ENCODE results near the gene CRYL1. TPM values are rescaled to one million over a fixed set of nuclear protein-coding genes. Genes with fewer than 3 reads are reported as not detected.

Gene CRYL1
- polyA plus RNA-seq, 1 donor from 2014 or later: 10.6 TPM

DNA sequence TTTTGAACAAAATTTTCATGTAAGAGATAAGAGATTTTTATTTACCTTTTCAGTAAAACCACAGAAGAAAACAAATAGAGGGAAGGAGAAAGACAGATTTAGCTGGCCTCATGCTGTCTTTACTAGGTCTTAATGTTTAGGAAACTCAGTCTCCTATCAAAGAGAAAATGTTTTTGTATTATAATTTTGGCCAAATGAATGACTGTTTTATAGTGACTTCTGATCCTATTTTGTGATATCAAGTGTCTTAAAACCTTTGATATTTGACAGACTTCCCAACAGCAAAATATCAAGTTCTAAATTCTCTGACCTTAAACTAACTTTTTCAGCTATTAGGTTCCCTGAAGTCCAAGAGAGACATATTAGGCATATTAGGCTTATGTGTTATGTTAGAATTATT lies 27.0 kb downstream of the CRYL1 start:
- Histone ChIP-seq H2AFZ (ENCODE audit: low read depth, low read length) (no peak overlapping the region), H3K27me3 (ENCODE audit: insufficient read depth, low read depth, low read length) (no peaks in the 10 kb centered on the region), H3K9ac (ENCODE audit: low read length) (no peak overlapping the region), H3K4me2 (ENCODE audit: low read length) (no peak overlapping the region), H3K79me2 (replicated peaks; ENCODE audit: insufficient read depth, low read length) (no peaks in the 10 kb centered on the region), H3K4me3 (ENCODE audit: low read length) (no peak overlapping the region), H3K27ac (ENCODE audit: low read length) (no peak overlapping the region), H3K9me2 (ENCODE audit: insufficient read depth, low read length) (no peaks in the 10 kb centered on the region), H4K20me1 (ENCODE audit: insufficient read depth) (no peaks in the 10 kb centered on the region), H3K9me3 (ENCODE audit: low read length) (no peaks in the 10 kb centered on the region), H3K36me3 (ENCODE audit: insufficient read depth, low read length) (no peaks in the 10 kb centered on the region), H3F3A (ENCODE audit: insufficient read depth, low read length, poor library complexity, severe bottlenecking) (no peaks in the 10 kb centered on the region)
- TF ChIP-seq RAD21 (conservative IDR thresholded peaks at IDR 0.05) (no peak), EZH2 (IDR thresholded peaks at IDR 0.05; ENCODE audit: borderline replicate concordance, insufficient read depth, low read length, poor library complexity, severe bottlenecking) (no peak), POLR2AphosphoS5 (IDR thresholded peaks at IDR 0.05) (no peak), MXI1 (conservative IDR thresholded peaks at IDR 0.05; ENCODE audit: poor library complexity, severe bottlenecking) (no peak), TAF1 (IDR thresholded peaks at IDR 0.05; ENCODE audit: low read depth) (no peak), EP300 (conservative IDR thresholded peaks at IDR 0.05; ENCODE audit: poor library complexity, severe bottlenecking) (no peak), REST (IDR thresholded peaks at IDR 0.05; ENCODE audit: borderline replicate concordance) (no peak), SMC3 (conservative IDR thresholded peaks at IDR 0.05; ENCODE audit: poor library complexity) (no peak)
- TF ChIP-seq, protein P1, sequence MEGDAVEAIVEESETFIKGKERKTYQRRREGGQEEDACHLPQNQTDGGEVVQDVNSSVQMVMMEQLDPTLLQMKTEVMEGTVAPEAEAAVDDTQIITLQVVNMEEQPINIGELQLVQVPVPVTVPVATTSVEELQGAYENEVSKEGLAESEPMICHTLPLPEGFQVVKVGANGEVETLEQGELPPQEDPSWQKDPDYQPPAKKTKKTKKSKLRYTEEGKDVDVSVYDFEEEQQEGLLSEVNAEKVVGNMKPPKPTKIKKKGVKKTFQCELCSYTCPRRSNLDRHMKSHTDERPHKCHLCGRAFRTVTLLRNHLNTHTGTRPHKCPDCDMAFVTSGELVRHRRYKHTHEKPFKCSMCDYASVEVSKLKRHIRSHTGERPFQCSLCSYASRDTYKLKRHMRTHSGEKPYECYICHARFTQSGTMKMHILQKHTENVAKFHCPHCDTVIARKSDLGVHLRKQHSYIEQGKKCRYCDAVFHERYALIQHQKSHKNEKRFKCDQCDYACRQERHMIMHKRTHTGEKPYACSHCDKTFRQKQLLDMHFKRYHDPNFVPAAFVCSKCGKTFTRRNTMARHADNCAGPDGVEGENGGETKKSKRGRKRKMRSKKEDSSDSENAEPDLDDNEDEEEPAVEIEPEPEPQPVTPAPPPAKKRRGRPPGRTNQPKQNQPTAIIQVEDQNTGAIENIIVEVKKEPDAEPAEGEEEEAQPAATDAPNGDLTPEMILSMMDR (IDR thresholded peaks at IDR 0.05; ENCODE audit: poor library complexity, severe bottlenecking): no peak

DNA sequence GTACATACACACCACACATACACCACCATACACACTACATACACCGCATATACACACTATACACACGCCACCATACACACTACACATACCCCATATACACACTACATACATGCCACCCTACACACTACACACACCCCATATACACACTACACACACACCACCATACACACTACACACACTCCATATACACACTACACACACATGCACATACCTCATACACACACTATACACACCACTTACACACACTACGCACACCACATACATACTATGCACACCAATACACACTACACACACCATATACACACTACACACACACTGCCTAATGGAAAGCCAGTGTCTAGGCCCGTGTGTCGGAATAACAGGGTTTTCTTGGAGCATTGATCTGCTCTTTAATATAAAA lies 27.5 kb downstream of the CRYL1 start:
- Histone ChIP-seq H3K9me2 (ENCODE audit: insufficient read depth, low read length) (no peaks in the 10 kb centered on the region), H3K36me3 (ENCODE audit: insufficient read depth, low read length) (no peaks in the 10 kb centered on the region), H3K27ac (ENCODE audit: low read length) (no peak overlapping the region), H4K20me1 (ENCODE audit: insufficient read depth) (no peaks in the 10 kb centered on the region), H3K4me2 (ENCODE audit: low read length) (no peak overlapping the region), H3F3A (ENCODE audit: insufficient read depth, low read length, poor library complexity, severe bottlenecking) (no peaks in the 10 kb centered on the region), H3K9me3 (ENCODE audit: low read length) (no peaks in the 10 kb centered on the region), H3K27me3 (ENCODE audit: insufficient read depth, low read depth, low read length) (no peaks in the 10 kb centered on the region), H3K9ac (ENCODE audit: low read length) (no peak overlapping the region), H3K4me3 (ENCODE audit: low read length) (no peak overlapping the region), H3K79me2 (replicated peaks; ENCODE audit: insufficient read depth, low read length) (no peaks in the 10 kb centered on the region), H2AFZ (ENCODE audit: low read depth, low read length) (no peak overlapping the region)
- TF ChIP-seq, protein P1 (IDR thresholded peaks at IDR 0.05; ENCODE audit: poor library complexity, severe bottlenecking): no peak

Measured in neural cell (in vitro differentiated cells).